MCF 10A (cell line): ENCODE results near the gene MBLAC1. TPM values are rescaled to one million over a fixed set of nuclear protein-coding genes. Genes with fewer than 3 reads are reported as not detected.

Experiments
- BruUV-seq: library from RNA; stranded (reverse); fragments of 400-500 nt; replicated peaks from 2 replicates; lab custom pipeline; 2021; lab: Mats Ljungman, UMichigan
- CTCF ChIA-PET: fragments of 300-600 bp; sonication (Branson Sonifier 250); formaldehyde crosslinking; extraction: SDS; loops from one replicate; lab custom pipeline; 2021; ENCODE audit warnings: antibody characterized with exemption, inconsistent platforms; lab: Yijun Ruan, JAX
- POLR2A ChIA-PET: fragments of 300-600, 350-650 bp; sonication (Branson Sonifier 250); formaldehyde crosslinking; extraction: SDS; loops from one replicate; lab custom pipeline; 2020; ENCODE audit warnings: antibody characterized with exemption, inconsistent platforms; lab: Yijun Ruan, JAX
- DNase-seq: peaks from one replicate; pipeline ENCODE4 v3.0.0-alpha.2; 2018; ENCODE audit not compliant: unreplicated experiment
- H3K27ac Mint-ChIP-seq: one replicate; pipeline ENCODE4 v1.8.0; 2022; ENCODE audit warnings: mild to moderate bottlenecking, low read depth, mixed read lengths; ENCODE audit not compliant: unreplicated experiment
- H3K27me3 Mint-ChIP-seq: one replicate; pipeline ENCODE4 v1.8.0; 2022; ENCODE audit warnings: mixed read lengths; ENCODE audit not compliant: insufficient read depth, unreplicated experiment
- H3K36me3 Mint-ChIP-seq: one replicate; pipeline ENCODE4 v1.8.0; 2022; ENCODE audit warnings: mild to moderate bottlenecking, moderate library complexity, mixed read lengths; ENCODE audit not compliant: insufficient read depth, unreplicated experiment
- H3K4me1 Mint-ChIP-seq: one replicate; pipeline ENCODE4 v1.8.0; 2022; ENCODE audit warnings: mixed read lengths; ENCODE audit not compliant: insufficient read depth, unreplicated experiment
- H3K4me3 Mint-ChIP-seq: one replicate; pipeline ENCODE4 v1.8.0; 2022; ENCODE audit warnings: mild to moderate bottlenecking, moderate library complexity, mixed read lengths; ENCODE audit not compliant: unreplicated experiment
- H3K9me3 Mint-ChIP-seq: one replicate; pipeline ENCODE4 v1.8.0; 2022; ENCODE audit warnings: mixed read lengths; ENCODE audit not compliant: unreplicated experiment
- CTCF ChIP-seq: fragments of 200-600 bp; IDR thresholded peaks from one replicate; pipeline ENCODE4 v1.8.0; 2022; ENCODE audit warnings: antibody characterized with exemption, mild to moderate bottlenecking; ENCODE audit not compliant: unreplicated experiment
- intact Hi-C: fragments of 100-400 bp; cut with micrococcal nuclease; formaldehyde crosslinking; loops from 2 replicates; pipeline ENCODE4 v1.14.1; 2022
- total RNA-seq: library from RNA; stranded (reverse); gene quantifications from 2 replicates; pipeline ENCODE4 v1.2.3, GENCODE V29; 2022

The MBLAC1 gene
- total RNA-seq, 1 experiment from 2014 or later, result 3.2 TPM

- H3K27me3 Mint-ChIP-seq, result no peaks in the 10 kb centered on the region
- no TSS peak for BruUV-seq
- CTCF ChIA-PET, result interaction anchor here (0.6 to 1.3 kb wide), 2 partner anchors 18 to 67 kb away, joined by 3 read pairs; no protein-coding TSS in a partner anchor
- peaks cover 14% of the 10 kb centered on the region for H3K4me1 Mint-ChIP-seq
- DNase-seq, result peak; percentile 99
- H3K36me3 Mint-ChIP-seq, result peaks cover 27% of the 10 kb centered on the region
- intact Hi-C loops, result no loop called here
- POLR2A ChIA-PET, result interaction anchor here (0.6 to 4.3 kb wide), 22 partner anchors 8 to 280 kb away, joined by 3 to 58 read pairs (median 4); partner anchors contain the start of genes AP4M1, COPS6, GAL3ST4 and GPC2
- no peaks in the 10 kb centered on the region for H3K9me3 Mint-ChIP-seq
- peak within 1 kb of the TSS; percentile 92 for H3K4me3 Mint-ChIP-seq
- no peak for TF ChIP-seq CTCF
- peak within 1 kb of the TSS; percentile 82 for H3K27ac Mint-ChIP-seq
These were observed 22.0 kb downstream of the MBLAC1 start, which contains the start of gene LAMTOR4 for GRCh38 chr7:100148559-100149328. Gene LAMTOR4 (plus strand): TSS chr7:100148918. CDS start chr7:100148973, 55 bp downstream.

GRCh38 chr7:100152404-100152803, 25.6 kb downstream of the MBLAC1 start:
- H3K4me3 Mint-ChIP-seq, result no peak overlapping the region
- no peaks in the 10 kb centered on the region for H3K27me3 Mint-ChIP-seq
- no peak for TF ChIP-seq CTCF
- H3K27ac Mint-ChIP-seq, result no peak overlapping the region
- CTCF ChIA-PET, result interaction anchor here (0.7 kb wide), 1 partner anchor 17 kb away, joined by 3 read pairs; no protein-coding TSS in a partner anchor
- no peak for DNase-seq
- H3K4me1 Mint-ChIP-seq, result peaks cover 22% of the 10 kb centered on the region
- intact Hi-C loops, result no loop called here
- H3K9me3 Mint-ChIP-seq, result no peaks in the 10 kb centered on the region
- no TSS peak for BruUV-seq
- peaks cover 44% of the 10 kb centered on the region for H3K36me3 Mint-ChIP-seq
- POLR2A ChIA-PET, result interaction anchor here (0.6 kb wide), 1 partner anchor 50 kb away, joined by 3 read pairs; no protein-coding TSS in a partner anchor

- H3K36me3 Mint-ChIP-seq, result peaks cover 44% of the 10 kb centered on the region
- no peak overlapping the region for H3K4me3 Mint-ChIP-seq
- no peak for TF ChIP-seq CTCF
- H3K9me3 Mint-ChIP-seq, result no peaks in the 10 kb centered on the region
- TSS peak; percentile 16 for BruUV-seq
- H3K27ac Mint-ChIP-seq, result no peak overlapping the region
- intact Hi-C loops, result no loop called here
- POLR2A ChIA-PET, result interaction anchor here (0.6 kb wide), 1 partner anchor 49 kb away, joined by 3 read pairs; no protein-coding TSS in a partner anchor
- H3K27me3 Mint-ChIP-seq, result no peaks in the 10 kb centered on the region
- H3K4me1 Mint-ChIP-seq, result peaks cover 26% of the 10 kb centered on the region
- DNase-seq, result no peak
- CTCF ChIA-PET, result interaction anchor here (0.7 kb wide), 1 partner anchor 18 kb away, joined by 3 read pairs; no protein-coding TSS in a partner anchor
These were observed 26.3 kb downstream of the MBLAC1 start for GRCh38 chr7:100152937-100153666.
